H1 (cell line): ENCODE results near the gene DYNLL2. TPM values are rescaled to one million over a fixed set of nuclear protein-coding genes. Genes with fewer than 3 reads are reported as not detected.

Experiments
- CTCF ChIA-PET: fragments of 300-600 bp; sonication (Branson Sonifier 250); formaldehyde crosslinking; loops from one replicate; lab custom pipeline; 2021; ENCODE audit not compliant: partially characterized antibody; lab: Charles Lee
- POLR2A ChIA-PET: fragments of 300-600 bp; sonication (Branson Sonifier 250); formaldehyde crosslinking; loops from one replicate; lab custom pipeline; 2021; ENCODE audit warnings: inconsistent platforms; ENCODE audit not compliant: partially characterized antibody; lab: Charles Lee
- DNase-seq, 2 experiments: peaks; one replicate each; pipeline versions ENCODE4 v3.0.0 to v3.0.0-alpha.2; 2010 to 2022; ENCODE audit warnings: low spot score in 2 of 2, low read depth in 1 of 2, mixed read lengths in 1 of 2
- FAIRE-seq: peaks from 2 replicates; lab custom pipeline; 2011; peaks lifted over from hg19 to GRCh38; lab: Jason Lieb, UNC
- H2AFZ ChIP-seq: 2 replicates; pipeline ENCODE4 v1.8.1; 2012; ENCODE audit warnings: low read length, inconsistent platforms
- H2AK5ac ChIP-seq: 2 replicates; pipeline ENCODE4 v1.6.1; 2013; ENCODE audit warnings: low read depth, low read length
- H2BK120ac ChIP-seq: replicated peaks from 2 replicates; pipeline ENCODE3; 2013; ENCODE audit warnings: low read depth, low read length, inconsistent platforms
- H2BK12ac ChIP-seq: 2 replicates; pipeline ENCODE4 v1.6.1; 2013; ENCODE audit warnings: low read depth, low read length
- H2BK15ac ChIP-seq: 2 replicates; pipeline ENCODE4 v1.6.1; 2013; ENCODE audit warnings: low read length
- H2BK20ac ChIP-seq: 2 replicates; pipeline ENCODE4 v1.6.1; 2013; ENCODE audit warnings: low read length
- H2BK5ac ChIP-seq: 2 replicates; pipeline ENCODE4 v1.6.1; 2013; ENCODE audit warnings: low read depth, low read length
- H3K14ac ChIP-seq: 2 replicates; pipeline ENCODE4 v1.6.1; 2013; ENCODE audit warnings: inconsistent platforms; ENCODE audit not compliant: insufficient read length
- H3K18ac ChIP-seq: 2 replicates; pipeline ENCODE4 v1.6.1; 2013; ENCODE audit warnings: low read length; ENCODE audit errors: extremely low read depth
- H3K23ac ChIP-seq: 2 replicates; pipeline ENCODE4 v1.6.1; 2013; ENCODE audit warnings: inconsistent platforms; ENCODE audit not compliant: insufficient read length
- H3K23me2 ChIP-seq: 2 replicates; pipeline ENCODE4 v1.6.1; 2013; ENCODE audit warnings: low read depth, low read length
- H3K27ac ChIP-seq: 2 replicates; pipeline ENCODE4 v1.6.1; 2011; ENCODE audit warnings: low read depth, low read length, inconsistent platforms
- H3K27me3 ChIP-seq, 4 experiments: replicated peaks in 1 of 4; 1 replicate in 1 of 4; 2 replicates in 3 of 4; pipeline versions ENCODE4 v1.6.1 to v1.8.1; 2011 to 2013; ENCODE audit warnings: low read length in 3 of 4, mild to moderate bottlenecking in 3 of 4, inconsistent platforms in 2 of 4, mixed read lengths in 2 of 4, moderate library complexity in 1 of 4; ENCODE audit not compliant: control insufficient read depth in 3 of 4, insufficient read depth in 3 of 4; ENCODE audit errors: extremely low read depth in 1 of 4
- H3K36me3 ChIP-seq, 4 experiments: 2 replicates each; pipeline versions ENCODE4 v1.6.1 to v1.8.1; 2011 to 2013; ENCODE audit warnings: mild to moderate bottlenecking in 4 of 4, low read length in 3 of 4, moderate library complexity in 2 of 4, control low read depth in 1 of 4, inconsistent platforms in 1 of 4; ENCODE audit not compliant: insufficient read depth in 4 of 4, control insufficient read depth in 2 of 4
- H3K4ac ChIP-seq: replicated peaks from 2 replicates; pipeline ENCODE3; 2013; ENCODE audit warnings: low read length, low read depth, mixed read lengths, inconsistent platforms; ENCODE audit not compliant: insufficient read length
- H3K4me1 ChIP-seq, 4 experiments: replicated peaks in 1 of 4; 1 replicate in 1 of 4; 2 replicates in 3 of 4; pipeline versions ENCODE4 v1.6.1 to v1.8.1; 2011 to 2013; ENCODE audit warnings: low read length in 3 of 4, inconsistent platforms in 2 of 4, mixed read lengths in 1 of 4; ENCODE audit not compliant: insufficient read depth in 4 of 4, control insufficient read depth in 3 of 4
- H3K4me2 ChIP-seq, 2 experiments: 2 replicates each; pipeline versions ENCODE4 v1.6.1 to v1.8.1; 2011 to 2013; ENCODE audit warnings: low read depth in 2 of 2, low read length in 2 of 2, control low read depth in 1 of 2, inconsistent platforms in 1 of 2, mild to moderate bottlenecking in 1 of 2; ENCODE audit not compliant: insufficient read depth in 1 of 2
- H3K4me3 ChIP-seq, 4 experiments: fragments of 200-600, 300-600 bp in 1 of 4; sonication (generic), shearing (Covaris generic), sonication (Bioruptor Twin) in 1 of 4; 2 replicates each; pipeline versions ENCODE4 v1.5.1 to v1.8.1; 2011 to 2016; ENCODE audit warnings: low read length in 4 of 4, low read depth in 3 of 4, control low read depth in 2 of 4, inconsistent platforms in 2 of 4, mild to moderate bottlenecking in 2 of 4, mixed read lengths in 1 of 4, moderate library complexity in 1 of 4; ENCODE audit not compliant: insufficient read depth in 2 of 4; ENCODE audit errors: extremely low read depth in 1 of 4
- H3K56ac ChIP-seq: replicated peaks from 2 replicates; pipeline ENCODE3; 2013; ENCODE audit warnings: low read depth, mild to moderate bottlenecking, mixed read lengths, low read length, inconsistent platforms; ENCODE audit not compliant: insufficient read length
- H3K79me1 ChIP-seq: 2 replicates; pipeline ENCODE4 v1.6.1; 2013; ENCODE audit warnings: low read depth, low read length, control low read depth
- H3K79me2 ChIP-seq, 2 experiments: 2 replicates each; pipeline versions ENCODE4 v1.6.1 to v1.8.1; 2012 to 2013; ENCODE audit warnings: low read length in 2 of 2, mild to moderate bottlenecking in 2 of 2, inconsistent platforms in 1 of 2; ENCODE audit not compliant: insufficient read depth in 2 of 2, control insufficient read depth in 1 of 2
- H3K9ac ChIP-seq, 4 experiments: replicated peaks in 1 of 4; 1 replicate in 1 of 4; 2 replicates in 3 of 4; pipeline versions ENCODE4 v1.6.1 to v1.8.1; 2011 to 2013; ENCODE audit warnings: low read depth in 3 of 4, low read length in 3 of 4, control low read depth in 2 of 4, mild to moderate bottlenecking in 2 of 4, moderate library complexity in 2 of 4, inconsistent platforms in 1 of 4; ENCODE audit errors: extremely low read depth in 1 of 4
- H3K9me3 ChIP-seq, 2 experiments: 2 replicates each; pipeline versions ENCODE4 v1.6.1 to v1.8.1; 2012 to 2013; ENCODE audit warnings: mild to moderate bottlenecking in 2 of 2, moderate library complexity in 2 of 2, control low read depth in 1 of 2, inconsistent platforms in 1 of 2, low read depth in 1 of 2, low read length in 1 of 2, mixed read lengths in 1 of 2; ENCODE audit not compliant: insufficient read depth in 2 of 2
- H4K20me1 ChIP-seq, 2 experiments: replicated peaks in 1 of 2; 2 replicates each; pipeline versions ENCODE3 to v1.8.1; 2011 to 2013; ENCODE audit warnings: inconsistent platforms in 2 of 2, low read length in 2 of 2, mild to moderate bottlenecking in 1 of 2; ENCODE audit not compliant: insufficient read depth in 2 of 2, control insufficient read depth in 1 of 2
- H4K5ac ChIP-seq: 2 replicates; pipeline ENCODE4 v1.6.1; 2013; ENCODE audit warnings: low read length, low read depth, mixed read lengths, inconsistent platforms; ENCODE audit not compliant: insufficient read length
- H4K8ac ChIP-seq: 2 replicates; pipeline ENCODE4 v1.8.0; 2013; ENCODE audit warnings: mild to moderate bottlenecking, moderate library complexity, low read length, inconsistent platforms; ENCODE audit not compliant: insufficient read depth; ENCODE audit errors: extremely low read depth
- H4K91ac ChIP-seq: replicated peaks from 2 replicates; pipeline ENCODE3; 2013; ENCODE audit warnings: low read length, mixed read lengths, inconsistent platforms; ENCODE audit not compliant: insufficient read length
- CBX8 ChIP-seq: fragments of 300-800, 300-1000 bp; sonication (generic); IDR thresholded peaks from 2 replicates; pipeline ENCODE4 v1.7.1; 2016; ENCODE audit warnings: low read depth, low read length, borderline replicate concordance
- CHD1 ChIP-seq: IDR thresholded peaks from 2 replicates; pipeline ENCODE4 v1.6.1; 2012; ENCODE audit warnings: low read depth, low read length, improper control_type of control experiment
- E2F6 ChIP-seq: IDR thresholded peaks from 2 replicates; pipeline ENCODE4 v1.6.1; 2012; ENCODE audit warnings: inconsistent platforms
- EZH2 ChIP-seq: fragments of 200-600 bp; sonication (generic); IDR thresholded peaks from 2 replicates; pipeline ENCODE4 v1.7.1; 2012; ENCODE audit warnings: low read depth, mild to moderate bottlenecking, moderate library complexity, low read length, inconsistent platforms; ENCODE audit not compliant: severe bottlenecking
- HDAC6 ChIP-seq: IDR thresholded peaks from one replicate; pipeline ENCODE4 v1.7.1; 2012; ENCODE audit warnings: low read depth, mild to moderate bottlenecking, inconsistent platforms, low read length, moderate library complexity
- KDM1A ChIP-seq: fragments of 200-600, 300-600 bp; sonication (generic); IDR thresholded peaks from 2 replicates; pipeline ENCODE4 v1.7.1; 2016; ENCODE audit warnings: mild to moderate bottlenecking, low read length, borderline replicate concordance
- NRF1 ChIP-seq: IDR thresholded peaks from 2 replicates; pipeline ENCODE4 v1.6.1; 2011; ENCODE audit warnings: mild to moderate bottlenecking, low read depth, low read length, improper control_type of control experiment
- SIN3A ChIP-seq, 2 experiments: IDR thresholded peaks in 1 of 2; conservative IDR thresholded peaks in 1 of 2; 2 replicates each; pipeline ENCODE4 v1.6.1; 2011 to 2012; ENCODE audit warnings: low read length in 2 of 2, improper control_type of control experiment in 1 of 2, low read depth in 1 of 2, mild to moderate bottlenecking in 1 of 2
- WGBS, 2 experiments: shearing (Covaris generic) in 1 of 2; methylation state at CpG; one replicate each; pipeline versions ENCODE4 v1.1.6 to v1.1.7; 2013 to 2015; ENCODE audit warnings: low lambda C conversion rate in 2 of 2, mixed read lengths in 2 of 2, inconsistent platforms in 1 of 2, low coverage in 1 of 2, missing lambda C conversion rate in 1 of 2; ENCODE audit not compliant: insufficient replicate concordance in 2 of 2, insufficient coverage in 1 of 2, insufficient read length in 1 of 2; ENCODE audit errors: extremely low coverage in 1 of 2, missing lambda C conversion rate in 1 of 2; 5-methylcytosine and 5-hydroxymethylcytosine counted together
- polyA plus RNA-seq, 7 experiments: library from polyadenylated mRNA; depleted of rRNA in 3 of 7; stranded (reverse) in 5 of 7; unstranded in 2 of 7; fragments of >200 nt in 5 of 7; fragments of 200-250 nt in 2 of 7; gene quantifications; 1 replicate in 5 of 7; 2 replicates in 1 of 7; 4 replicates in 1 of 7; pipeline versions ENCODE4 v1.2.1 to v1.2.3, GENCODE V29; 2011 to 2013; ENCODE audit warnings: missing spikeins in 2 of 7, mixed read lengths in 2 of 7
- total RNA-seq: library from RNA; stranded (reverse); fragmentation: NEBNext Ultra II Directional; extraction: Animal tissue kit (Norgen Biotek cat#: 25700); gene quantifications from 2 replicates; pipeline ENCODE4 v1.2.1, GENCODE V29; 2021

The DYNLL2 gene
- total and polyA plus RNA-seq, 2 of the 8 experiments (the other 6 are each of a cell fraction or from before 2014, with no cell fraction given) = 19.8 to 52.7 TPM

DNA sequence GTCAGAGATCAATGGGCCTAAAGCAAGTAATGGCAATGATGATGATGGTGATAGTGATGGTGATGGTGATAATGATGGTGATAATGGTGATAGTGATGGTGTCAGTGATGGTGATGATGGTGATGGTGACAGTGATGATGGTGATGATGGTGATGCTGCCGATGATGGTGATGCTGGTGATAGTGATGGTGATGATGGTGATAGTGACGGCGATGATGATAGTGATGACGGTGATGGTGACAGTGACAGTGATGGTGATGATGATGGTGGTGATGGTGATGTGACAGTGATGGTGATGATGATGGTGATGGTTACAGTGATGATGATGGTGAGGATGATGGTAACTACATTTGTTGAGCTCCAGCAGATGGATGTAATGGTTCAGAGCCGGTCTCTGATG is 34.2 kb downstream of the DYNLL2 start:
- Histone ChIP-seq H3K27me3 (no peaks in the 10 kb centered on the region), H2BK20ac (no peak overlapping the region), H4K91ac (no peak overlapping the region), H2AFZ (no peak overlapping the region), H3K9ac (no peak overlapping the region), H3K36me3 (no peaks in the 10 kb centered on the region), H4K20me1 (peaks cover 0 to 4% of the 10 kb centered on the region in 2 experiments), H2BK12ac (no peak overlapping the region; the same call in 1 of the 2 replicates), H3K4me3 (no peak overlapping the region), H4K8ac (no peak overlapping the region), H3K79me2 (no peaks in the 10 kb centered on the region), H3K56ac (peak overlapping the region; percentile 55), H3K79me1 (no peaks in the 10 kb centered on the region), H4K5ac (no peak overlapping the region), H3K27ac (no peak overlapping the region), H2BK5ac (no peak overlapping the region), H3K4me2 (no peak overlapping the region), H3K18ac (no peak overlapping the region), H3K4me1 (no peaks in the 10 kb centered on the region), H3K4ac (no peak overlapping the region), H2BK15ac (no peak overlapping the region), H3K14ac (no peak overlapping the region), H3K9me3 (no peaks in the 10 kb centered on the region; a peak in 1 of 4 replicates), H3K23ac (no peak overlapping the region), H2AK5ac (peak overlapping the region; percentile 79; the same call in 1 of the 2 replicates), H2BK120ac (no peak overlapping the region), H3K23me2 (peaks cover 5% of the 10 kb centered on the region; the same call in 1 of the 2 replicates)
- ChIA-PET CTCF (interaction anchor here (1.0 to 2.4 kb wide), 3 partner anchors 55 to 131 kb away, joined by 3 to 7 read pairs (median 3); no protein-coding TSS in a partner anchor), POLR2A (interaction anchor here (1.0 kb wide), 1 partner anchor 110 kb away, joined by 3 read pairs; the partner anchor contains the start of gene SRSF1)
- no peak for DNase-seq
- FAIRE-seq = no peak
- WGBS, 2 experiments = 68% methylated on average over 5 of the region's 5 CpGs; no CpG with 5 or more reads in 1 of the 2 experiments
- TF ChIP-seq CHD1 = no peak
- no peak for TF ChIP-seq CBX8
- TF ChIP-seq KDM1A = no peak
- TF ChIP-seq SIN3A (conservative IDR thresholded peaks at IDR 0.05 in 1 of 2, IDR thresholded peaks at IDR 0.05 in 1 of 2; ENCODE audit: low read depth in 1 of 2, low read length in 2 of 2) = no peak
- no peak for TF ChIP-seq HDAC6
- TF ChIP-seq EZH2 = no peak
- no peak for TF ChIP-seq E2F6
- no peak for TF ChIP-seq NRF1
